Mesothelial cell of epicardium (in vitro differentiated cells): ENCODE measurements around the gene CD58. TPM values are rescaled to one million over a fixed set of nuclear protein-coding genes. Genes with fewer than 3 reads are reported as not detected.

Experiments
- DNase-seq, 2 experiments: peaks; one replicate each; pipeline ENCODE4 v3.0.0; 2021; ENCODE audit warnings: low spot score in 2 of 2; ENCODE audit not compliant: unreplicated experiment in 2 of 2
- H3K27ac Mint-ChIP-seq: 2 replicates; pipeline ENCODE4 v1.8.0; 2021; ENCODE audit warnings: mixed read lengths
- H3K27me3 Mint-ChIP-seq: 2 replicates; pipeline ENCODE4 v1.8.0; 2021; ENCODE audit warnings: low read depth, mixed read lengths
- H3K36me3 Mint-ChIP-seq: 2 replicates; pipeline ENCODE4 v1.8.0; 2021; ENCODE audit warnings: mixed read lengths
- H3K4me1 Mint-ChIP-seq: 2 replicates; pipeline ENCODE4 v1.8.0; 2021; ENCODE audit warnings: mixed read lengths
- H3K4me3 Mint-ChIP-seq: 2 replicates; pipeline ENCODE4 v1.8.0; 2021; ENCODE audit warnings: mild to moderate bottlenecking, moderate library complexity, mixed read lengths
- H3K9me3 Mint-ChIP-seq: 2 replicates; pipeline ENCODE4 v1.8.0; 2021; ENCODE audit warnings: mixed read lengths
- total RNA-seq: library from RNA; stranded (reverse); gene quantifications from 3 replicates; pipeline ENCODE4 v1.2.1, GENCODE V29; 2021
- TF ChIP-seq, protein P1 (sequence below): fragments of 200-600 bp; sonication (generic); IDR thresholded peaks from one replicate; pipeline ENCODE4 v1.5.0; 2021; ENCODE audit warnings: antibody characterized with exemption; ENCODE audit not compliant: unreplicated experiment

CD58 gene
- total RNA-seq, 1 donor from 2014 or later, result 6.6 TPM

DNA sequence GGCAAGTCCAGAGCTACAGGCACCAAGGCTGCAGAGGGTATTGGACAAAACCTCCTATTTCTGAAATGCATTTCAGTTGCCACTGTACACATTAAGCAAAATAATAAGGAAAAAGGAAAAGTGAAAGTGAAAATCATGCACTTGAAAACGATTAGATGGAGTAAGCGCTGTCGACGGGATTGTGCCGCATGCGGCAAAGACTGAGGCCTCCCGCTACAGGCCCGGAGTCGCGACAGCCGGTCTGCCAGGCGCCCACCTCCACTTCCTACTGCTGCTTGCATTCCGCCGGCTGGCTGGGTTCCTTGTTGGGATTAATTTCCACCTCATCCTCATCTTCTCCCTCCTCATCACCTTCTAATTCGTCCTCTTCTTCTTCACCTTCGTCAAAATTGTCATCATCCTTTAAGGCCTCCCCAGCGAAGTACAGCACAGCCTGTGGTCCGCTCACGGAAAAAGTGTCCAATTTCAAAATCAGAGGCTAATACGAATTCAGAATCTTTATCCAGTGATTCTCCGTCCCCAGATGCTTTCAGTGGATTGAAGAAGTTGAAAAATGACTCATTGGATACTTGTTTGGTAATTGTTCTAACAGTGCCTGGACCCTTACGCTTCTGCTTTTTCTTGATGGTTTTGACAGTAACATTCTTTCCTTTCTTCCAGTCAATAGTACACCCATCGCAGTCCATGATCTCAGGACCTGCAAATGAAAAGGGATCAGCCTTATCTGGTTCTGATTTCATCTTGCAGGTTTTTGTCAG lies 38.0 kb downstream of the CD58 start:
- peaks cover 20% of the 10 kb centered on the region for H3K9me3 Mint-ChIP-seq

GRCh38 chr1:116531917-116532316 lies 38.9 kb downstream of the CD58 start:
- no peak for DNase-seq
- no peaks in the 10 kb centered on the region for H3K27me3 Mint-ChIP-seq
- peaks cover 28% of the 10 kb centered on the region for H3K9me3 Mint-ChIP-seq

More for the DNA sequence above, 38.0 kb downstream of the CD58 start:
- no peak overlapping the region for H3K27ac Mint-ChIP-seq
- no peaks in the 10 kb centered on the region for H3K4me1 Mint-ChIP-seq
- TF ChIP-seq, protein P1, sequence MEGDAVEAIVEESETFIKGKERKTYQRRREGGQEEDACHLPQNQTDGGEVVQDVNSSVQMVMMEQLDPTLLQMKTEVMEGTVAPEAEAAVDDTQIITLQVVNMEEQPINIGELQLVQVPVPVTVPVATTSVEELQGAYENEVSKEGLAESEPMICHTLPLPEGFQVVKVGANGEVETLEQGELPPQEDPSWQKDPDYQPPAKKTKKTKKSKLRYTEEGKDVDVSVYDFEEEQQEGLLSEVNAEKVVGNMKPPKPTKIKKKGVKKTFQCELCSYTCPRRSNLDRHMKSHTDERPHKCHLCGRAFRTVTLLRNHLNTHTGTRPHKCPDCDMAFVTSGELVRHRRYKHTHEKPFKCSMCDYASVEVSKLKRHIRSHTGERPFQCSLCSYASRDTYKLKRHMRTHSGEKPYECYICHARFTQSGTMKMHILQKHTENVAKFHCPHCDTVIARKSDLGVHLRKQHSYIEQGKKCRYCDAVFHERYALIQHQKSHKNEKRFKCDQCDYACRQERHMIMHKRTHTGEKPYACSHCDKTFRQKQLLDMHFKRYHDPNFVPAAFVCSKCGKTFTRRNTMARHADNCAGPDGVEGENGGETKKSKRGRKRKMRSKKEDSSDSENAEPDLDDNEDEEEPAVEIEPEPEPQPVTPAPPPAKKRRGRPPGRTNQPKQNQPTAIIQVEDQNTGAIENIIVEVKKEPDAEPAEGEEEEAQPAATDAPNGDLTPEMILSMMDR, result no peak
- peaks cover 26% of the 10 kb centered on the region for H3K36me3 Mint-ChIP-seq
- no peaks in the 10 kb centered on the region for H3K27me3 Mint-ChIP-seq
- DNase-seq, result no peak
- no peak overlapping the region for H3K4me3 Mint-ChIP-seq

DNA sequence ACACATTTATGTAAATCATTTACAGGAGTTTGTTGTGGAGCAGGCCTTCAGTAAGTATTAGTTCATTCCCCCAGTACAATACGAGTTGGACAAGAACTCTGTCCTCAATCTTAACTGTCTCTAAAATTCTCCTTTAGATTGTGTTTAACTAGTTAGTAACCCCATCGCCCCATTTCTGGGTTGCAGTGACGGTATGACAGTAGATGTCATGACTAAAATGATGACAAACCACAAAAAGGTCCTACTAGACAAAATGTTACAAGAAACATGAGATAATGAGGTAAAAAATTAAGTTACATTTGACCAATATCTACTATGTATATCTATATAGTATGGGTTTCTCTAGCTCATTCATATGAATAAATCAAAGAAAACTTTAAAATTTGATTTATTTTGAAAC lies 41.1 kb downstream of the CD58 start:
- Mint-ChIP-seq H3K9me3 (peaks cover 42% of the 10 kb centered on the region), H3K27me3 (no peaks in the 10 kb centered on the region), H3K27ac (no peak overlapping the region), H3K4me3 (no peak overlapping the region), H3K36me3 (peaks cover 30% of the 10 kb centered on the region), H3K4me1 (no peaks in the 10 kb centered on the region)
- no peak for DNase-seq
- TF ChIP-seq, protein P1, result no peak

More at GRCh38 chr1:116531917-116532316, 38.9 kb downstream of the CD58 start:
- Mint-ChIP-seq H3K36me3 (peaks cover 32% of the 10 kb centered on the region), H3K4me3 (no peak overlapping the region), H3K27ac (no peak overlapping the region), H3K4me1 (no peaks in the 10 kb centered on the region)
- TF ChIP-seq, protein P1, result no peak

DNA sequence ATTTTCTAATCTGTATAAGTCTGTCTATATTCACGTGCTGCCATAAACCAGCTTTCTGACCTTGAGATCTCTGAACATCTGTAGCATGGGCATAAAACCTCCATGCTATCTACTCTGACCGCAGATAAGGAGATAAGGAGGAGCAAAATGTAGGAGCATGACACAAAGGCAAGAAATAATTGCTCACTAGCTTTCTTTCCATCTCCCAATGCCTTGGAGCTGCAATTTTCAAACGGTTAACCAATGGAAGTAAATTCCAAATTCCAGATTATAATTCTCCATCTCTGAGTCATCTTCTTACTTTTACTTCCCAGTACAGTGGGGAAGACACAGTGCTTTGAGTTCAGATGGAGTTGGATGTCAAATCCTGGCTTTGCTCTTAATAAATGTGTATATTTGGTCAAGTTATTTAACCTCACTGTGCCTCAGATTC lies 41.6 kb downstream of the CD58 start:
- H3K9me3 Mint-ChIP-seq, result peaks cover 42% of the 10 kb centered on the region
- no peaks in the 10 kb centered on the region for H3K4me1 Mint-ChIP-seq

DNA sequence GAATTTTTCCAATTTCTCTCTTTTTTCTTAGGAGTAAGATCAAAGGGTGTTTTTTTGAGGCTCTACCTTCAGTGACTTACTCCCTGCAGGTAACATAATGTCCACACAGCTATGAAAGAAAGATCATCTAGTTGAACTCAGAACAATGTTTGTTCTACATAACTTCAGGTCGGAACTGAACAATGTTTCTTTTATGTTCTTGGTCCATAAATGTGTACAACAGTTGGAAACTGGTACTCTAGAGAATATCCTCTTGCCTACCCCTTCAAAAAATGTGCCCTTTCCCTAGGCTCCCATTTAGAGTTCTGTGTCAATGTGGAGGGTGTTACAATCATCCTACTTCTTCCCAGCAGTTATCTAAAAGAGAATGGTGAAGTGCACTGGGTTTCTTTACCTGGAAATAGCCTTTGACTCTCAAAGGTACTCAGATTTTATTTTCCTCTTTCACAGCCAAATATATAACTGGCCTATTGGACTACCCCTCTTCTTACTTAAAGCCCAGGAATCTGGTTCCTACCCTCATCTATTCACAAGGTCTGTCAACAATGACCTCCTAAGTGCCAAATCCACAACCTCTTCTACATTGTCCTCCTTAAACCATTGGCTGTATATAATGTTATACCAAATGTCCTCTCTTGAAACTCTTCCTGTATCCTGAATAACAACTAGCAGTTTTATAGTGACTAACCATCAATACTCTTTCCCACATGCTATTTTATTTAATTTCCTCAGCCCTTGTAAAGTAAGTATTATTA lies 42.3 kb downstream of the CD58 start:
- Mint-ChIP-seq H3K4me3 (no peak overlapping the region), H3K36me3 (peaks cover 22% of the 10 kb centered on the region), H3K4me1 (no peaks in the 10 kb centered on the region), H3K9me3 (peaks cover 42% of the 10 kb centered on the region), H3K27ac (no peak overlapping the region), H3K27me3 (no peaks in the 10 kb centered on the region)
- TF ChIP-seq, protein P1, result no peak
- no peak for DNase-seq

More for the DNA sequence above, 41.6 kb downstream of the CD58 start:
- TF ChIP-seq, protein P1, result no peak
- H3K27ac Mint-ChIP-seq, result no peak overlapping the region
- H3K36me3 Mint-ChIP-seq, result peaks cover 29% of the 10 kb centered on the region
- DNase-seq, result no peak
- no peaks in the 10 kb centered on the region for H3K27me3 Mint-ChIP-seq
- no peak overlapping the region for H3K4me3 Mint-ChIP-seq
